HG03521 (cell line): ENCODE measurements around the gene MEGF11.

Source experiments
- ATAC-seq: cut with Tn5 transposase; IDR thresholded peaks from one replicate; pipeline ENCODE4 v1.9.1; 2021; ENCODE audit warnings: mild to moderate bottlenecking, moderate library complexity; ENCODE audit not compliant: unreplicated experiment

MEGF11 gene

DNA sequence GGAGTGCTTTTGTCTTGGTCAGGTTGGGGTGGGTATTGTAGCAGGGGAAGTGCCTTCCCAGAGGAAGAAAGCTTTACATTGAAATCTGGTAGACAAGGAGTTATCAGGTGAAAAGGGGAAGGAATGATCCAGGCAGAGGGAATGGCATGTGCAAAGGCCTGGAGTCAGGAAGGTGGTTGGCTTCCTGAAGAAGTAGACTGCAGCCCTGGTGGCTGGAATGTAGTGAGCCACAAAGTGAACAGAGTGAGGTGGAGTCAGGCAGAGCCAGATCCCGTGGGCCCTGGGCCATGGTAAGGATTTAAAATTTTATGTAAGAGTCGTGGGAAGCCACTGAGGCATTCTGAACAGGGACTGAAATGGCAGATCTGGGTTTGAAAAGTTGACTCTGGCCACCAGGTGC, 326.0 kb downstream of the MEGF11 start:
- no peak for ATAC-seq

DNA sequence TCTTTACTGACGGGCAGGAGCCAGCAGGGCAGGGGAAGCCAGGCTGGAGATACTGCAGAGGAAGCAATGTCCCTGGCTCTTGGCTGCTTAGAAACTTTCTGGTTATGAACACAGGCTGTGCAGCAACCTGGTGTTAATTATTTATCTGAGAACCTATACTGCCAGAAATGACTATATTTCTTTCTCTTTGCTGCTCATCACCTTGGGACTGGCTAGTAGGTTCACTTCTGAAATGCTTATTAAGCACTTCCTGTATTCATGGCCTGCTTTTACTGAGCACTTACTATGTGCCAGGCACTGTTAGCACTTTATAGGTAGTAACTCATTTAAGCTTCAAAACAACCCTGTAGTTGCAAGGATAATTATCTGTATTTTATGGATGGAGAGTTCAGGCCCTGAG, 326.7 kb downstream of the MEGF11 start:
- peak; percentile 47 for ATAC-seq

DNA sequence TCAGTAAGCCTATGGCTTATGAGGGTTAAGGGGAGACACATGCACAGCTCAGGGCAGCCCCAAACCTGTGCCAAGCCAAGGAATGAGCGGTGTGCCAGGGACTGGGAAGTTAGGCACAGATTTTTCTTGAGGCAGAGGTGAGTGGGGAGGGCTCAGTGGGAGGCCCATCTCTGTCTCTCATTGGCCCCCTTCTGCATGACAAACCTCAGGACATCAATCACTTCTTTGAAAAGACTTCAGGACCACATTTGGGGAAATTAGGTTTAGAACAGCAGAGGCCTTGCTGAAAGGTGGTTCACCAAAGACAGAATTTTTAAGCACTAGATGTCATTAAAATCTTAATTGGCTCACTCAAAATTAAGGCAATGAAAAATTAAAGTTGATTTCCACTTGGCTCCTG, 327.1 kb downstream of the MEGF11 start:
- ATAC-seq: no peak

DNA sequence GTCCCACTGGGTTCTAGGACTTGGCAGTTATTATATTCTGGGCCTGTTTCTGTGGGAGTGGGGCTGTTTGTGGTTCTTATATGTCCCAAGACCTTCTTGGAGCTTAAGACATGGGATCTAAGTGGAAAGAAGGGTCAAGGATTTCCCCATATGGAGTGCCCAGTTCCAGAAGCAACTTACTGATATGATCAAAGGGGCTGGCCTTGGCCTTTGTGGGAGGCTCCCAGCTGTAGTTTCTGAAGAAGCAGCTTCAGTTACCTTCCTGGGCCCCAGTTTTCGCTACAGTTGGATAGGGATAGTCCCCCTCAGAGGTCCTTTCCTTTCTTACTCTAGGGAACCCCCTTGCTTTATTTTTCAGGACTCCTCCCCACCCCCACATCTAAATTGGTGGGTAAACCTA, 328.2 kb downstream of the MEGF11 start:
- no peak for ATAC-seq

DNA sequence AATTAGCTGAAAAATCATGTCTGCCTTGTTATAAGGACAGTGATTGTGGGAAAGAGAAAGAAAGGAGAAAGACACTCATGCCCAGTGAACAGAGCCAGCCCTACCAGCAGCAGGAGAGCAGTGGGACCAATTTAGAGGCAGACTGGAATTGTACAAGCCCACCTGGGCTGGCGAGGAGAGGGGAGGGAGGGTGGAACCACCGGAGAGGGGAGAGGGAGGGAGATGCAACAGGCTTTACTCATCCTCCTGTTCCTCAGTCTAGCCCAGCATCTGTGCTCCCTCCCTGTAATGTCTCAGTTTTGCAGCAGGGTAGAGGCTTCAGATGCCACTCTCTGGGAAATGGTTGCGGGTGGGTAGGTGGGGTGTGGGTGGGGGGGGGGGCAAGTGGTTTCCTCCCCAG, 329.5 kb downstream of the MEGF11 start:
- ATAC-seq: no peak

DNA sequence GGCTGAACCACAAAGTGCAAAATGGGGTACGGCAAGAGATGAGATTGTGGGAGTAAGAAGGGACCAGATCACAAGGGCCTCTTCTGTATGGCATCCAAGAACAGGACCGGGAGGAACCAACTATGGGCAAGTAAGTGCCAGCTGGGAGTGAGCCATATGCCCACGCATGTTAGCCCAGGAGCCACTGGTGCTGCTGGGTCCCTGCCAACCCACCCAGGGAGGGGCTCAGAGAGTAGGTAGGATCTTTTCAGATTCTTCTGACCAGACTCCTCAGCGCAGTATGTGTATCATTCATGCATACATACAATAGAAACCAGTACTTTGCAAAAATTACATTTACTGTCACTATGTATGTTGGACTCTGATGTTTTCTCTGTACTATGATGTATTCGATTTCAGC, 330.3 kb downstream of the MEGF11 start:
- ATAC-seq: no peak

DNA sequence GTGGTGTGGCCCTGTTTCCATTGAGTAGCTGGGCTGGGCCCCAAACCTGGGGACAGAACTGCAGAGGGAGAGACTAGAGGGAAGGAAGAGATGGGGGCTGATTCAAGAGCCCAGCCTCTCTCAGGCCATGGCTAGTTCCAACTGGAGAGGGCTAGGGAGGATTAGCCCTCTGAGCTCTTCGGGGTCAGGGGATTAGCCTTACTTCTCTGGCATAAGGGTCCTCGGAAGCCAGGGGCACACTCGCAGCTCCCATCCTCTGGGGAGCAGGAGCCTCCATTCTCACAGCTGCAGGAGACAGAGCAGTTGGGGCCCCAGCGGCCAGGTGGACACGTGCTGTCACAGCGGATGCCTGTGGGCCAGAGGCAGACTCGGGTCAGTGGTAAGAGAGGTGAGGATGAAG, 330.9 kb downstream of the MEGF11 start:
- no peak for ATAC-seq

DNA sequence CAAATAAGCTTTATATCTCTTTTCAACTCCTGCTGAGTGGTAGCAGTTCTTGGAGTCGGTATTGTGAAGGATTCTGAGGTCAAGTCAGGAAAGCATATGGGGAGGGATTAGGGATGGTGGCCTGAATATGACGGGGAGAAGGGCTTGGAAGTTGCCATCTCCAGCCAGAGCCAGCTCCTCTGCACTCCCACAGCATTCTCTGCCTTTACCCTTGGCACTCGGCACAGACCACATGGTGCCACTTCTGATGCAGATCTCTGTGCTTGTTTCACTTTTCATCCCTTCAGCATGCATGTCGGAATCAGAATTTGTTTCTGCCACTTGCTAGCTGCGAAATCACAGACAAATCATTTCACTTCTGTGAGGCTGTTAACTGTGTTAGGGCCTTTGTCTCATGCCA, 331.8 kb downstream of the MEGF11 start:
- no peak for ATAC-seq

DNA sequence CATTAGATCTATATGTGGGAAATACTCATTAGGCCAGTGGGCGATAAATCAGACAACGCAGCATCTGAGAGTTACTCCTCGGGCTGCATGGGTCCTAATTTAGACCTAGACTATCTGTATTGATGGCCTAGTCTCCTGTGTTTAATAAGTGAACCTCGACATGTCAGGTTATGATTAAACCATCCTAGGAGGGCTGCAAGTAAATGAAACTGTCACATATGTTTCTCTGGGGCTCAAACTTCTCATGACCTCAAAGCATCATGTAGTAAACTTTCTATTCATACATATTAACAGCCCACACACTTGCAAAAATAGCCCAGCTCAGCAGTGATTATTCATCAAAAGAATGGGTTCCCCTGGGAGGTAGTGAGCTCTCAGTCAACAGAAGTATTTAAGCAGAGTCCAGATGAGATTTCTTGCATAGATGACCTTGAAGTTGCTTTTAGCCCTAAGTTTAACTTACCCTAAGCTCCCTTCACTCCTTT, 332.7 kb downstream of the MEGF11 start:
- ATAC-seq: no peak

DNA sequence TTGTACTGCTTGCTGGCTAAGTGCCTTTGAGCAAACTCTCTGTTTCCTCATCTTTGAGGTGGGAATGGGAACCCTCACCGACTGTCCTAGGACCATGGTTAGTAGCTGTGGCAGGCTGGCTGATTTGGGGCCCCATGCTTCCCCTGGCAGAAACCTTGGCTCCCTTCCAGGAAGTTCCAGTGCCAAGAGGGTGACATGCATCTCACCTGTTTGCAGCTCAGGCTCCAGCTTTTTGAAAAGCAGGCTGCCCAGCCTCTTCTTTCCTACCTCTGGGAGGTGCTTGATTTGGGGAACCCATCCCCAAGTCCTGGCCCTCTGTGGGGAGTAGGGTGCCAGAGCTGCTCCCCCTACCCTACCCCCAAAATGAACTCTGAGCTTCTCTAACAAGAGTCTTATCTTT, 333.4 kb downstream of the MEGF11 start:
- no peak for ATAC-seq

DNA sequence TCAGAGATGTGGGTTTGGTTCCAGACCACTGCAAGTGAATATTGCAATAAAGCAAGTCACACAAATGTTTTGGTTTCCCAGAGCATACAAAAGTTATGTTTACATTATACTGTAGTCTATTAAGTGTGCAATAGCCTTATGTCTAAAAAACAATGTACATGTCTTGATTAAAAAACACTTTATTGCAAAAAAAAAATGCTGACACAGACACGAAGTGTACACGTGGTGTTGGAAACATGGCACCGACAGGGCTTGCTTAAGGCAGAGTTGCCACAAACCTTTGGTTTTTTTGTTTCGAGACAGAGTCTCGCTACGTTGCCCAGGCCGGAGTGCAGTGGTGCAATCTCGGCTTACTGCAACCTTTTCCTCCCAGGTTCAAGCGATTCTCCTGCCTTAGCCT, 334.2 kb downstream of the MEGF11 start:
- no peak for ATAC-seq

DNA sequence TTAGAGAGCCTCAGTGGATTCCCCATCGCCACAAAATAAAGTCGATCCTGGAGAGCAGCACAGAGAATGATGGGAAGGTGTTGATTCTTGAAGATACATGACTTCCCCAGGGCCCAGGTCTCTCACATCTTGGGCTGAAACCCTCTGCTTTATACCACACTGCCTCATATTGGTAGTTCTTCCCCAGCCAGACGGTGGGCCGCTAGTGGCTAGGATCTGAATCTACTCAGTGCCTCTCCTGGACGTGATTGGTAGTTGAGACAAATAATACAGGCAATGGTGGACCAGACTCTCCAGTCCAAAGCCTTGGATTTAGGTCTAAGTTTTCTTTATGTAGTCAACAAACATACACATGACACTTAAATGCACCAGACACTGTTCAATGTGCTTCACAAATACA, 334.6 kb downstream of the MEGF11 start:
- ATAC-seq: no peak

DNA sequence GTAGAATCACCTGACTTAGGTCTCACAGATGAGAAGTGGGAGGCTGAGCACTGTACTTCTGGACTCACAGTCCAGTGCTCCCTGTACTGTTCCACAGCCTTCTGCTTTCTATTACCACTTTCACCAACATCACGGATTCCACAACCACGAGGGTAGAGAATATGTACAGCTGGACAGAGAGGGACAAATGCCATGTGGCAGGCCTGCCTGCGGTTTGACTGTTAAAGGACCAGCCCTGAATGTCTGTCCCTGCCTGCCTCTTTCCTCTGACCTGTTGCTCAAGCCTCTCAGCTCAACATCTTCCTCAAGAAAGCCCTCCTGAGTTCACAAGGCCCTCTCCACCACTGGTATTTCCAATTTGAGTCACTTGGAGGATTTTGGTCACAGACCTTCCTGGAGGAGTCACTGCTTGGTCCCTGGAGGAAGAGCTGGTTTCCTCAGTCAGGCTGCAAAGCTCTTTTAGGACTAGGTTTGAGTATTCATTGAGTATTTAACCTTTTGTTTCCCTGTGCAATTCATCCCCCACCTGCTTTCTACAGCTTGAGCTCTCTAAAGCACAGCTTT, 335.1 kb downstream of the MEGF11 start:
- ATAC-seq: no peak

DNA sequence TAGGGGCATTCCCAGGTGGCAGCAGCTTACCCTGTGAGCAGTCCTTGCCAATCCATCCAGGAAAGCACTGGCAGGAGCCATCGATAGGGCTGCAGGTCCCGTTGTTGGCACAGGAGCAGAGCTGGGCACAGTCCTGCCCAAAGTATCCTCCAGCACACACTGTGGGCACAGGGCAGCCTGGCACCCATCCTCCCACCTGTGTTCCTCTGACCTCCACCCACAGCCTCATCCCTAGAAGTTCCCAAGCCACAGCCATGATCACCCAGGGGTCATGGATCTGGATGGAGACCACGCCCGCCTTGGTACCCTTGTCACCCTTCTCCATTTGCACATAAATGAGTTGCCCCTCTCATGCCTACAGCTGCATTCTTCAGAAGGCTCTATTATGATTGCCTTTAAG, 335.6 kb downstream of the MEGF11 start:
- ATAC-seq: no peak

DNA sequence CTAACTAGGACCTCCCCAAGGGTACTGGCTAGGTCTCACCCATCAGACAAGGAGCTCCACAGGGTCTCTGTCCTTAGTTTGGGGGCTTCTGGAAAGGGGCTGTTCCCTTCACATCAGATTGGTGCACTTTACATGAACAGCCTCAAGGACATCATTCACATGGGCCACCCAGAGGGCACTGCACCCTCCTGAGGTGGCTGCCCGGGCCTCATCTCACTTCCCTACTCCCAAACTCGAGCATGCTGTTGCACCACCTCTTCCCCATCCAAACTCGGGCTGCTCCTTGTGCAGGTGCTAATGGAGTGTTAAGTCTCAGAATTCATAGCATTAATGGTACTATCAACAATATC, 336.2 kb downstream of the MEGF11 start:
- no peak for ATAC-seq

DNA sequence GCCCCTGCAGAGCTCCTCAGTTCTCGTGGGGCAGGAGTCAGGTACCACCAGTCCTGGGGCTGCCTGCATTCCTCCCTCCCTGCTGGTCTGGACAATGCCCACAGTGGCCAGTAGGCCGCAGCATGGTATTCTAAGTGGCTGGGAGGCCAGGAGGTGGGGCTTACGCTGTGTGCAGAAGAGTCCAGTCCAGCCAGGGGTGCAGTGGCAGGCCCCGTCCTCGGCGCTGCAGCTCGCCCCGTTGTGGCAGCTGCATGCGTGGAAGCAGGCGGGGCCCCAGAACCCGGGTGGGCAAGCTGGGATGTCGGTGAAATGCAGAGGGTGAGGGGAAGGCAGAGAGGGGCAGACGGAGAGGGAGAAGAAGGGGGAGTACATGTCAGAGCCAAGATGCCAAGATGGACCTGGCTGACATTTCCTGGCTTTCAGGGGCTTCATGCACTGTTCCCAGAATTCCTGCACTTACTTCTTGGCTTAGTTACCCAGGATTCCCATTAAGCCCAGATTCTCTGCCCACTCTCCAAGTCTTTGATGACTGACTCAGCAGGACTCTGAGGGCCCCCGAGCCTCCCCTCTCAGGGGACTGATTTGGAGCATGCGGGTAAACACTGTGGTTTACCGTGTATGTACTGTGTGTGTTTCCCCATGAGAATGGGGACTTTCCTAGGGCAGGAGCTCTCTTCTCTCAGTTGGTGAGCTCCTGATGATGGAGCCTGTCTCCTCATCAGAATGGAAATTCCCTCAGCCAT, 336.7 kb downstream of the MEGF11 start:
- ATAC-seq: no peak

DNA sequence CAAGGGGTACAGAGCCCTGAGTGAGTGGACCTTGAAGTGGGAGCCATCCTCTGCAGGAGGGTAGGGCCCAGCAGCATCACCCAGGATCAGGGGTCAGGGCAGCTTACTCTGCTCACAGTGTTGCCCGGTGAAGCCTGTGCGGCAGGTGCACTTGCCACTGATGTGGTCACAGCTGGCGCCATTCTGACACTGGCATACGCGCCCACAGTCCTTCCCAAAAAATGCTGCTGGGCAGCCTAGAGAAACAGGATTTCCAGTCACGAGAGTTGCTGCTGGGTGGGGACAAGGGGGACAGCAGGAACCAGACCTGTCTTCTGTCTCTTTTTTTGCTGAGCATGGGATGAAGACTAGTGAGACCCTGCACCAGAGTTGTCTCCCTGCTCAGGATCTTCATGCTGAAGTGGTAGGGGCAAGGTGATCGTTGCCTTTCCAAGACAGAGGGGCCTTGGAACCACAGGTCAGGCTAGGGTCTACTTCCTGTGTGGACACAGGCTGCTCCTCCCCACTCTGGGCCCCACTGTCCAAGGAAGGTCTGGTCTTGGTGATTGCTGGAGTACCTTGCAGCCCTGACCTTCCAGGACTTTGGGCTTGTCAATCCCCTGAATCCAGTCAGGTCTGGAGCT, 337.4 kb downstream of the MEGF11 start:
- no peak for ATAC-seq

DNA sequence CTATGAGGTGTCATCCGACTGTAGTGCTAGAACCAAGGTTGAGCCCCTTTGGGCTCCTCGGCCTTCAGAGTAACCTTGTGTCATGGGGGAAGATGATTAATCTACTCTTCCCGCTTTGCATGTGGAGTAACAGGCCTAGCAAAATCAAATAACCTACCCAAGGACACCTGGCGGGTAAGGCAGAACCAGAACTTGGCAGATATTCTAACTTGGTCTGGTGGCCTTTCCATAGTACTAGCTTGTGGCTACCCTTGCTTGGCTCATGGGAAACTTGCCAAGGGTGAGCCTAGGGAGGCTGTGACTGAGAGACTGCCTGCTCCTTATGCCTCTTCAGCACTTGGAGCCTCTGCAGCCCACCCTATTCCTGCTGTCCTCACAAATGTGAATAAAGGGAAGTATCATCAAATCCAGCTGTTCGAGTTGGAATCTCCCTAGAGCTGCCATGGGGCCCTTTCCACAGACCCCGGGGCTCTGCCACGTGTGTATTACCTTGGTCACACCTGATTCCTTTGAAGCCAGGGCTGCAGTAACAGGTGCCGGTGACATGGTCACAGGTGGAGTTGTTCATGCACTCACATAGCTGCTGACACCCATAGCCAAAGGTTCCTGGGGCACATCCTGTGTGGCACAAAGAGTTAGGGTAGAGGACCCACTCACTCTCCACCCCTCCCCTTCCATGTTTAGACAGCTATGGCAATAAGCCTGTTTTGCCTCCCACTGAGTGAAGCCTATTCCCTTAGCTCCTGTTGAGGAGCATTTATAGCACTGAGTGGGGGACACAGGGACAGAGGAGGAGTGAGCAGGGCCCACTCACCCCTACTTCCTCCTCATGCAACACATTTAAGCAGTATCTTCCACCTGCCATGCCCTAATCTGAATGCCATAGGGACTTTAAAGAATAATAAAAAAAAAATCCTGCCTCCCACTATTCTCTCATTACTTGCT, 338.3 kb downstream of the MEGF11 start:
- no peak for ATAC-seq

DNA sequence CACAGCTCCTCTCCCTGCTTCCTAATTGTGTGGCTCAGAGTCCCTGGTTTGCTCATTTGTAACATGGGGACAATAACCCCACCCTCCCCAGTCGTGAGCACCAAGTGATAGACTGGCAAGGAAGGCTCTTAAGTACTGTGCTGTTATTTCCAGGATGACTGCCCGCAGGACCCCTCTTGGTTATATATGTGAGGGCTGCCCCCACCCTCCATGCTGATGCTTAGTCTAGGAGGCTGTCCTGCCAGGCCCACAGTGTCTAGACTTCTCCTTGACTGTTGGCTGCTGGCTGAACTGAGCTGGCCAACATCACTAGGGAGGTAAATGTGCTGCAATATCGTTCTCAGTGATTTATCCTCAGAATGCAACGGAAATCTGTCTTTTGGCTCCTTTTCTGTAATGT, 339.2 kb downstream of the MEGF11 start:
- ATAC-seq: no peak

DNA sequence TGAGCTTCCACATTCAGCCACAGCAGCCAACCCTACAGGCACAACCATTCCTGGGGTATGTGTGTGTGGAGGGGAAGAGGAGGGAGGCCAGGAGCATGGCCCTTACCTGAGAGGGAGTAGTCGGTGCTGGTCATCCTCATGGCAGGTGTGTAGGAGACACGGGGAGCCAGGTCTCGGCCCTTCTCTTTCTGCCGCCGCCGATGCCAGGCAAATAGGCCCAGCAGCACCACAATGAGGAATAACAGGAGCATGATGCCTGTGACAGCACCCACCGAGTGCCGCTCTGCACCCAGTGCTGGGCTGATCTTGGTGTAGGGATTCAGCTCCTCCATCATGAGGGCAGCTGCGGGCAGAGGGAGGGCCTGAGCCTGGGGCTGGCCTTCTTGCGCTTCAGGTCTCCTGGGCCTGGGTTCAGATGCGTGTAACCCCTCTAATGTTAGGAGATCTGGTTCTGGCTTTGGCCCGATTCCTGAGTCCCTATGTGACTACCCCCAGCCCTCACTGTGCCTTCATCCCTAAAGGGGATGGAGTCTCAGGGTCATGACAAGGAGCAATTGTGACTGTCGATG, 339.8 kb downstream of the MEGF11 start:
- no peak for ATAC-seq

DNA sequence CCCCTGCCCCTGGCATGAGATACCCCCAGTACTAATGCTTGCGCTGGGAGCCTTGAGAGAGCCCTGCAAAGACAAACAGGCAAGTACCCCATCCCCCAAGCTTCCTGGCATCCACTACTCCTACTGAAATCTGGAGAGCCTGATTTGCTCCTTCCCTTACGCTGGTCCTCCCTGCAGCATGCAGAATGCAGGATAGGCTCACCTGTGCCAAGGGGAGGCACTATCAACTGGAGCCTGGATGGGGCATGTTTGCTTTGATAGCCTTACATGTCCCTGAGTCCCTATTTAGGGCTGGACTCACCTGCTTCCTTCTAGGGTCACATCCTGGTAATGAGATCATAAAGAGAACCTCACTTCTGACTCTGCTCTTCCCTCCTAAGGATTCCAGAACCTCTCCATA, 341.3 kb downstream of the MEGF11 start:
- no peak for ATAC-seq
